ENCODE measurements around the gene SURF6. TPM values are rescaled to one million over a fixed set of nuclear protein-coding genes. Genes with fewer than 3 reads are reported as not detected.
"Not testable (repeated sequence)": the region's sequence is repeated elsewhere in the genome, so short reads cannot be mapped to it uniquely, and the experiment has no call there.

SURF6 gene
- polyA plus RNA-seq, 1 donor, result 20.5 TPM

GRCh38 chr9:133348718-133349573 lies 13.0 kb upstream of the SURF6 start:
- no peak for DNase-seq (ENCODE audit: low read depth)

- DNase-seq (ENCODE audit: low read depth), result peak; percentile 96
These were observed 12.2 kb upstream of the SURF6 start, which contains the start of the genes MED22 and RPL7A for GRCh38 chr9:133347985-133348717. Gene MED22 (minus strand): TSS chr9:133348131. CDS start chr9:133346662, 1,469 bp downstream. Gene RPL7A (plus strand): TSS chr9:133348218. CDS start chr9:133348244, 26 bp downstream.

GRCh38 chr9:133347515-133347984 lies 11.6 kb upstream of the SURF6 start:
- DNase-seq (ENCODE audit: low read depth), result no peak

- DNase-seq (ENCODE audit: low read depth), result no peak
These were observed 10.2 kb upstream of the SURF6 start for GRCh38 chr9:133346021-133346785.

GRCh38 chr9:133345596-133345995 lies 9.6 kb upstream of the SURF6 start:
- no peak for DNase-seq (ENCODE audit: low read depth)

- DNase-seq (ENCODE audit: low read depth), result no peak
These were observed 9.0 kb upstream of the SURF6 start for GRCh38 chr9:133344979-133345378.

- DNase-seq (ENCODE audit: low read depth), result no peak
These were observed 8.1 kb upstream of the SURF6 start for GRCh38 chr9:133344071-133344470.

- DNase-seq (ENCODE audit: low read depth), result no peak
These were observed 6.6 kb upstream of the SURF6 start for GRCh38 chr9:133342570-133342969.

GRCh38 chr9:133342069-133342406 lies 6.0 kb upstream of the SURF6 start:
- DNase-seq (ENCODE audit: low read depth), result no peak

- no peak for DNase-seq (ENCODE audit: low read depth)
These were observed 5.5 kb upstream of the SURF6 start for GRCh38 chr9:133341369-133342068.

- DNase-seq (ENCODE audit: low read depth), result no peak
These were observed 4.9 kb upstream of the SURF6 start for GRCh38 chr9:133340916-133341315.

- DNase-seq (ENCODE audit: low read depth), result no peak
These were observed 4.3 kb upstream of the SURF6 start for GRCh38 chr9:133340256-133340655.

GRCh38 chr9:133339641-133340040 lies 3.7 kb upstream of the SURF6 start:
- no peak for DNase-seq (ENCODE audit: low read depth)

GRCh38 chr9:133334888-133335287 lies 1.1 kb downstream of the SURF6 start:
- DNase-seq (ENCODE audit: low read depth), result not testable (repeated sequence)

GRCh38 chr9:133334161-133334560 lies 1.8 kb downstream of the SURF6 start:
- no peak for DNase-seq (ENCODE audit: low read depth)

GRCh38 chr9:133333566-133333965 lies 2.4 kb downstream of the SURF6 start:
- DNase-seq (ENCODE audit: low read depth), result no peak

- no peak for DNase-seq (ENCODE audit: low read depth)
These were observed 3.0 kb downstream of the SURF6 start for GRCh38 chr9:133333011-133333410.

GRCh38 chr9:133332381-133332730 lies 3.6 kb downstream of the SURF6 start:
- no peak for DNase-seq (ENCODE audit: low read depth)

GRCh38 chr9:133331641-133332380 lies 4.2 kb downstream of the SURF6 start:
- DNase-seq (ENCODE audit: low read depth), result no peak

GRCh38 chr9:133331221-133331620 lies 4.8 kb downstream of the SURF6 start:
- no peak for DNase-seq (ENCODE audit: low read depth)
